ENCODE measurements around the gene SLCO2B1. TPM values are rescaled to one million over a fixed set of nuclear protein-coding genes. Genes with fewer than 3 reads are reported as not detected.
A peak's percentile ranks its signal among the peaks of the same experiment; 100 is the strongest.

The SLCO2B1 gene
- total and polyA plus RNA-seq, 8 donors = 3.3 to 68.2 (median 16.0) TPM

GRCh38 chr11:75188671-75189070 is 37.8 kb downstream of the SLCO2B1 start:
- intact Hi-C loops (cut with DNase I; ENCODE audit: low total_unique reads) = no loop called here
- DNase-seq = no peak
- Histone ChIP-seq H3K27ac (peak overlapping the region in 1 of 5 donors; percentile 7), H3K27me3 (no peaks in the 10 kb centered on the region), H3K4me3 (no peak overlapping the region), H3K36me3 (peaks cover 0 to 10% (median 0%) of the 10 kb centered on the region in 4 donors), H3K9me3 (no peaks in the 10 kb centered on the region), H3K4me1 (peaks cover 0 to 20% (median 15%) of the 10 kb centered on the region in 4 donors)
- TF ChIP-seq POLR2A (IDR thresholded peaks at IDR 0.05) = no peak
- no peak for TF ChIP-seq EP300 (IDR thresholded peaks at IDR 0.05)
- no peak for TF ChIP-seq POLR2AphosphoS5 (IDR thresholded peaks at IDR 0.05)
- no peak for TF ChIP-seq CTCF (IDR thresholded peaks at IDR 0.05)
- WGBS, 5 donors = 83 to 91% (median 86%) methylated on average over 4 of the region's 4 CpGs

- TF ChIP-seq CTCF (IDR thresholded peaks at IDR 0.05) (no peak), EP300 (IDR thresholded peaks at IDR 0.05) (no peak), POLR2AphosphoS5 (IDR thresholded peaks at IDR 0.05) (no peak), POLR2A (IDR thresholded peaks at IDR 0.05) (no peak)
- 85 to 94% (median 86%) methylated on average over 5 of the region's 5 CpGs for WGBS, 5 donors
- intact Hi-C loops (cut with DNase I; ENCODE audit: low total_unique reads) = no loop called here
- H3K27ac ChIP-seq = peak overlapping the region in 1 of 5 donors; percentile 7
- peaks cover 0 to 24% (median 17%) of the 10 kb centered on the region in 4 donors for H3K4me1 ChIP-seq
- no peak overlapping the region for H3K4me3 ChIP-seq
- no peaks in the 10 kb centered on the region for H3K27me3 ChIP-seq
- H3K36me3 ChIP-seq = peaks cover 0 to 10% (median 0%) of the 10 kb centered on the region in 4 donors
- no peak for DNase-seq
- no peaks in the 10 kb centered on the region for H3K9me3 ChIP-seq
Observed at GRCh38 chr11:75189108-75189507, 38.2 kb downstream of the SLCO2B1 start.

- 77 to 88% (median 85%) methylated on average over 8 of the region's 8 CpGs for WGBS, 5 donors
- peak overlapping the region in 1 of 5 donors; percentile 26 for H3K27ac ChIP-seq
Observed at GRCh38 chr11:75189911-75190310, 39.0 kb downstream of the SLCO2B1 start.

GRCh38 chr11:75190652-75191329 is 39.9 kb downstream of the SLCO2B1 start:
- intact Hi-C loops (cut with DNase I; ENCODE audit: low total_unique reads) = no loop called here
- Histone ChIP-seq H3K9me3 (no peaks in the 10 kb centered on the region), H3K4me3 (no peak overlapping the region), H3K27me3 (no peaks in the 10 kb centered on the region), H3K4me1 (peaks cover 0 to 41% (median 27%) of the 10 kb centered on the region in 4 donors), H3K36me3 (peaks cover 0 to 10% (median 0%) of the 10 kb centered on the region in 4 donors), H3K27ac (no peak overlapping the region)
- WGBS, 5 donors = 71 to 94% (median 81%) methylated on average over 2 of the region's 2 CpGs
- no peak for DNase-seq
- no peak for TF ChIP-seq POLR2AphosphoS5 (IDR thresholded peaks at IDR 0.05)
- TF ChIP-seq CTCF (IDR thresholded peaks at IDR 0.05) = no peak
- no peak for TF ChIP-seq EP300 (IDR thresholded peaks at IDR 0.05)
- no peak for TF ChIP-seq POLR2A (IDR thresholded peaks at IDR 0.05)

More at GRCh38 chr11:75189911-75190310, 39.0 kb downstream of the SLCO2B1 start:
- TF ChIP-seq POLR2AphosphoS5 (IDR thresholded peaks at IDR 0.05) (no peak), EP300 (IDR thresholded peaks at IDR 0.05) (no peak), POLR2A (IDR thresholded peaks at IDR 0.05) (no peak), CTCF (IDR thresholded peaks at IDR 0.05) (no peak)
- no peak overlapping the region for H3K4me3 ChIP-seq
- DNase-seq = peak in 1 of 2 donors; percentile 26
- intact Hi-C loops (cut with DNase I; ENCODE audit: low total_unique reads) = no loop called here
- peaks cover 0 to 32% (median 19%) of the 10 kb centered on the region in 4 donors for H3K4me1 ChIP-seq
- H3K27me3 ChIP-seq = no peaks in the 10 kb centered on the region
- peaks cover 0 to 10% (median 0%) of the 10 kb centered on the region in 4 donors for H3K36me3 ChIP-seq
- H3K9me3 ChIP-seq = no peaks in the 10 kb centered on the region
